Inflammatory macrophage treated with lipopolysaccharide for 1 hour (primary cell): ENCODE data around the gene NHEJ1.
A peak's percentile ranks its signal among the peaks of the same experiment; 100 is the strongest.

Source experiments
- DNase-seq, 2 donors: peaks; one replicate each; pipeline ENCODE4 v3.0.0-alpha.2; 2020 to 2022

Gene NHEJ1

GRCh38 chr2:219084791-219085190 is 75.8 kb downstream of the NHEJ1 start:
- DNase-seq: no peak

GRCh38 chr2:219082332-219082958 is 78.2 kb downstream of the NHEJ1 start:
- DNase-seq: no peak

GRCh38 chr2:219081701-219082331 is 78.8 kb downstream of the NHEJ1 start:
- DNase-seq: peak; percentile 31 to 38

GRCh38 chr2:219081096-219081495 is 79.5 kb downstream of the NHEJ1 start:
- no peak for DNase-seq

DNA sequence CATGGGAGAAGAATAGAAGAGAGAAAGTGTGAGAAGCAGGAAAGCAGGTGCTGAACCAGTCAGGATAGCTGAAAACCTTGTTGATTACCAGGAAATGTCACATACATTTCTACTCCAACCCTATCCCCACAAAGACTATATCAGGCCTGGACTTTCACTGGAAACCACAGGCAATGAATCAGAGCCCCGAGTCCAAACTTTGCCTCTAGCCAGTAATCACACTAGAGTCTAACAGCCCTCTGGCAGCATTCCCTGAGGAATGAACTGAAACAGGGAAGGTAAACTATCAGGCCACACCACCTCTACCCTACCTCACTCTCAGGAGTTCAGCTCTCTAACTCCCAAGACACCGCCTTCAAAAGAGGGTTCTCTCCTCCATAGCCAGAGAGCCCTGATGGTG is 81.2 kb downstream of the NHEJ1 start:
- no peak for DNase-seq

- DNase-seq: no peak
Measured at GRCh38 chr2:219078951-219079350, 81.7 kb downstream of the NHEJ1 start.

- no peak for DNase-seq
Measured at GRCh38 chr2:219078126-219078525, 82.5 kb downstream of the NHEJ1 start.

- peak; percentile 45 to 48 for DNase-seq
Measured at GRCh38 chr2:219076253-219076652, 84.4 kb downstream of the NHEJ1 start.

GRCh38 chr2:219073413-219074129 is 87.0 kb downstream of the NHEJ1 start:
- DNase-seq: peak; percentile 57 to 90

DNA sequence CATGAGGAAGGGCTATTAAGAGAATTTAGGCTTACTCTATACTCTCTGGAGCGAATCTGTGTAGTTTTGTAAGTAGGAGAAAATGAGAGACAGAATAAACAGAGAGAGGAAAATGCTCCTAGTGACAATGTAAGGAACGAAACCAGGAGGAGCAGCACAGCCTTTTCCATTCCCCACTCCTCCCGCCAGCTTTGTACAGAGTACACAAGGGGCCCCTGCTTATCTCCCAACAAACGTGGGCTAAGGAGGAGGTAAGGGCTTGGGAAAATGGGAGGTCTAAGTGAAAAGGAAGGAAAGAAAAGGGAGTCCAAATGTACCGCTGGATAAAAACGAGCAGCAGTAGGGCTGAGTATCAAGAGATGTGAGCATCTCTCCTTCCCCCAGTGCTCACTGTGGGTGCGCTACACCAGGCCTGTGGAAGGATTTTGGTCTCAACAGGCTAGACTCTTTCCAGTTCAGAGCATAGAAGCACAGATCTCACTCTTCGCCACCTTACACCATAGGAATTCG is 87.8 kb downstream of the NHEJ1 start:
- DNase-seq: no peak

DNA sequence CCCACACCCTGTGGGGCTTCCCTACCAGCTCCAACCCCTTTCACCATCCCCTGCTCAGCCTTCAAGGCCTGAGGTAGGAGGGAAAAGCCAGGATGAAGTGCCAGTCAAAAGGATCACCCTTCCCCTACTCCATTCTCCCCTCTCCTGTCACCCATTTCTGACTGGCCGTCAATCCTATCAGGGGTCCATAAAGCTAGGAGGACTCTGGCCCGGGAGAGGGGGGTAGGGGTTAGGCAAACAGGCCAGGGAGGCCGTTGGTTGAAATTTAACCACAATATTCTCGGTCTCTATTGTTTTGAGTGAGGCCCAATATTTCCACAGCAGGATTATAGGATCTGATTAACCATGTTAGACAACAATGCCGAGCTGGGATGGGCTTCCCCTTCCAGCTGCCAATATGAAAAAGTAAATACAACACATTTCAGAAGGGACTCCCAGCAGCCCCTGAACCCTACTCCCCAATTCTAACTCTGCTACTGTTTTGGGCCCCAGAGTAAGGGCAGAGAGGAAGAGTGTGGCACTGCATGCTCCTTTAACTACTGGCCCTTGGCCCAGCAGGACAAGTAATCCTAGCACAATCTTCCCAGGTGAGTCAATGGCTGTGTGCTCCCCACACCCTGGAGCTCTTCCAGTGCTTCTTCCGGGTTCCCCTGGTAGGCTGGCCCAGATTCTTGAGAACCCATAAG is 89.3 kb downstream of the NHEJ1 start:
- no peak for DNase-seq

DNA sequence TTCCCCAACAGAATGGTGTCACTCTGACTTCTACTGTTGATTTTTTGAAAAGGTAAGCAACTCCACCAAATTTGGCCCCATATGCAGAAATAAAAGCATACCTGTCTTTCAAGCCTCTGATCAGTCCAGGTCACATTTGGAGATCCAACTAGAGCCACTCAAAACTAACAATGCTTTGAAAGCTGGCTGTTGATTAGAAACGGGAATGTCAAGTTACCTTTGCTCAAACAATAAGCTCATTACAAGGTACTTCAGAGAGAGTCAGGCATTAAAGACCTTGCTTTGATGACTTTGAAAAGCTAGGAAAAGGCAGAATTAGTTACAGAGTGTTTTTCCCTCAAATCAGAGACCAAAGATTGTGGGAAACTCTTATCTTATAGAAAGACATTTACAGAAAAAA is 95.1 kb downstream of the NHEJ1 start:
- no peak for DNase-seq

DNA sequence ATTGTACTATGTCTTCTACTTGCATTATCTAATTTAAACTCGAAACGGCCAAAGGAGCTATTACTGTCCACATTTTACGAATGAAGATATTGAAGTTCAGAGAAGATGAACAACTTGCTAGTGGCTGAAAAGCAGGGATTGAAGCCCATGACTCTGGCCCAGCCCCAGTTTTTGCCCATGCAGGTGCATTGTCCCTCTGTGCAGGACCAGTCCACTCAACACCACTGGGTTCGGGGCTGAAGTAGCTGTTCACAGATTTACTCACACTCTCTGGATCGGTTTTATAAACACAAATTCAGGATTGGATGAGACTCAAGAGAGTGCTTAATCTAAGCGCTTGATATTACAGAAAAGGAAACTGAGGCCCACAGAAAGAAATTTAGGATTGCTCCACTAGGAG is 98.5 kb downstream of the NHEJ1 start:
- no peak for DNase-seq

- DNase-seq: no peak
Measured at GRCh38 chr2:219060821-219061791, 99.5 kb downstream of the NHEJ1 start, which contains the start of gene IHH. IHH (minus strand) TSS chr2:219060921; CDS start chr2:219060467, 454 bp downstream.

DNA sequence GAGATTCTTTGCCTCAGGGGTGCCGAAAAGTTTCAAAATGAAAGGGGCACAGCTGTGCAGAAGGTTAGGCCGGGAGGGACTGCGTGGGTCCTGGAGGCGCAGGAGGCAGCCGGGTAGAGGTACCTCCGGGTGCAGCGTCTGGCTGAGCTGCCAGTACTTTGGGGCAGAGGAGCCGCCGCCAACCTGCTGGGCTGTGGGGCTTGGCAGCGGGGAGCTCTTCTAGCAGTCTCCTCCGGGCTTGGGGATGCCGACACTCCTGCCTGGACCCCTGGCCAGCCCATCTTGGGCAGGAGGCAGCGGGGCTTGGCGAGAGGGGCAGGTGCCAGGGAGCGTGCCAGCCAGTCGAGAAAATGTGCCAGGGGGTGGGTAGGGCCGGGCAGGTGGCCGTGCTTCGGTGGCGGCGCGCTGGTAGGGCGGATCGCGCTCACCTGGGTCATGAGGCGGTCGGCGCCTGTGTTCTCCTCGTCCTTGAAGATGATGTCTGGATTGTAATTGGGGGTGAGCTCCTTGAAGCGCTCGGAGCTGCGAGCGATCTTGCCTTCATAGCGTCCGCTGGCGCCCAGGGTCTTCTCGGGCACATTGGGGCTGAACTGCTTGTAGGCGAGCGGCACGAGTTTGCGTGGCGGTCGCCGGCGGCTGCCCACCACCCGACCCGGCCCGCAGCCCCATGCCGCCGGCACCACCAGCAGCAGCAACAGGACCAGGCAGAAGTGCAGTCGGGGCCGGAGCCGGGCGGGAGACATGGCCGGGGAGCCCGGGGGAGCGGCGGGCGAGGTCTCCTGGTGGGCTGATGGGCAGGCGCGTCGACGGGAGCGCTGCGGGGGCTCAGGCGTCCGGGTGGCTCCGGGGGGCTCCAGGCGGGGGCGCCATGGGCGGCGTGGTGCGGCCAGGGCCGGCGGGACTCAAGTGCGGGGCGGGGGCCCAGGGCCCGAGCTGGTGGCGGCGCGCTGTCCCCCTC is 100.6 kb downstream of the NHEJ1 start:
- no peak for DNase-seq

GRCh38 chr2:219059375-219059724 is 101.3 kb downstream of the NHEJ1 start:
- no peak for DNase-seq

- DNase-seq: no peak
Measured at GRCh38 chr2:219058541-219059374, 101.9 kb downstream of the NHEJ1 start.

DNA sequence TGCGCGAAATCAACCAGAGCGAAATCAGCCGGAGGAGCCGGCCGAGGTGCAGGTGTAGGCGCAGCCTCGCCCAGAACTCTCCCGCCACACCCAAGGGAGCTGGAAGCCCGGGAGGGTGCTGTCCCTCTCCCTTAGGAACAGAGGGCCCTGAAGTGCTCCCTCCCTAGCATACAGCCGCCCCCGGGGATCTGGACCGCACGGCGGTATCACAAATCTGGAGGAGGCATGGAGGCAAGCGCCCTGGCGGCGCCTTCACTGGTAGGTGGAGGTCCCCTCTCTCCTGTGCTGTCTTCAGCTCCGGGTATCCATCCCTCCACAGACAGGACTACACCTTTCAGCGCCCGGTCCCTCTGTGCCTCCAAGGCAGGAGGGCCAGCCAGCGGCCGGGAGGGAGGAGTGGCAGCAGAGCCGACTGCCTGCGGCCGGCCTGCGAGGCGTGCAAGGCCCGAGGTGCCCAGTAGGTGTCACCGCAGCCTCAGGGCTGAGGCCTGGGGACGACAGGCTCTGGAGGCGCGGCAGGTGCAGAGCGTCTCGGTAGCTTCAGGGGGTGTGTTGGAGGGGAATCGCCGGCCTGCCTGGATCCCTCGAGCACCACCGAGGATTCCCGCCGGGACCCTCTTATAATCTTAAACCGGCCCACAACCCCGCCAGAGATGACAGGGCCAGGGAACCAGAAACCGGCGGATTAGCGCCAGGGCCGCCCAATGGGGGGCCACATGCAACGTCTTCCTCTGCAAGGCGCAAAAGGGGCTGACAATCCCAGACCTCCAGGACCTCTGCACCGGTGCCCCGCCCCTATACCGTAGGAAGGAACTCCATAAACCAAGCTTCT is 102.7 kb downstream of the NHEJ1 start:
- peak; percentile 32 to 71 for DNase-seq
